Gastroesophageal sphincter (tissue), 4 donors: Measurements from ENCODE around the gene DDX10. TPM values are rescaled to one million over a fixed set of nuclear protein-coding genes. Genes with fewer than 3 reads are reported as not detected.
A peak's percentile ranks its signal among the peaks of the same experiment; 100 is the strongest.

Experiments used
- ATAC-seq: fragments of 150-250 bp; one replicate; pipeline ENCODE4 v1.9.1; 2016; ENCODE audit warnings: mild to moderate bottlenecking, moderate library complexity
- H3K27ac ChIP-seq, 4 donors: fragments of 200-600 bp; sonication (generic) in 3 of 4; 1 replicate in 3 of 4; 2 replicates in 1 of 4; pipeline ENCODE4 v1.5.1; 2016 to 2019
- H3K27me3 ChIP-seq: fragments of 200-600 bp; sonication (generic); one replicate; pipeline ENCODE4 v1.5.1; 2019
- H3K36me3 ChIP-seq, 2 donors: fragments of 200-600 bp; sonication (generic); one replicate each; pipeline ENCODE4 v1.5.1; 2019; ENCODE audit warnings: control low read depth in 1 of 2
- H3K4me1 ChIP-seq, 3 donors: fragments of 200-600 bp; sonication (generic); 1 replicate in 2 of 3; 2 replicates in 1 of 3; pipeline ENCODE4 v1.5.1; 2016 to 2019; ENCODE audit warnings: control low read depth in 2 of 3
- H3K4me3 ChIP-seq, 2 donors: fragments of 200-600 bp; sonication (generic); one replicate each; pipeline ENCODE4 v1.5.1; 2019; ENCODE audit warnings: mild to moderate bottlenecking in 1 of 2, moderate library complexity in 1 of 2
- H3K9me3 ChIP-seq, 3 donors: fragments of 200-600 bp; sonication (generic); one replicate each; pipeline ENCODE4 v1.5.1; 2017 to 2019; ENCODE audit warnings: control low read depth in 2 of 3
- EP300 ChIP-seq: sonication (generic); formaldehyde crosslinking; IDR thresholded peaks from one replicate; pipeline ENCODE4 v1.6.1; 2017; ENCODE audit warnings: antibody characterized with exemption, mild to moderate bottlenecking
- POLR2A ChIP-seq, 2 donors: fragments of 450-650 bp; IDR thresholded peaks; one replicate each; pipeline ENCODE4 v1.6.1; 2017; ENCODE audit warnings: antibody characterized with exemption in 2 of 2, mild to moderate bottlenecking in 2 of 2, moderate library complexity in 1 of 2
- POLR2AphosphoS5 ChIP-seq: sonication (generic); formaldehyde crosslinking; IDR thresholded peaks from one replicate; pipeline ENCODE4 v1.6.1; 2017; ENCODE audit warnings: antibody characterized with exemption
- WGBS, 2 donors: methylation state at CpG; one replicate each; pipeline ENCODE4 v1.1.5; 2018; ENCODE audit warnings: low coverage in 1 of 2; 5-methylcytosine and 5-hydroxymethylcytosine counted together
- total RNA-seq, 4 donors: library from RNA; depleted of rRNA; stranded (reverse); fragments of >200 nt; gene quantifications; one replicate each; pipeline ENCODE4 v1.1.0, GENCODE V29; 2016
- TF ChIP-seq, protein P1 (sequence below), 4 experiments: fragments of 200-600 bp in 2 of 4; fragments of 450-650 bp in 2 of 4; sonication (generic) in 1 of 4; IDR thresholded peaks; one replicate each; pipeline ENCODE4 v1.5.1; 2017 to 2019; ENCODE audit warnings: antibody characterized with exemption in 4 of 4, mild to moderate bottlenecking in 2 of 4, moderate library complexity in 2 of 4

DDX10 gene
- total RNA-seq, 4 donors from 2014 or later = 16.3 to 44.8 (median 22.5) TPM

DNA sequence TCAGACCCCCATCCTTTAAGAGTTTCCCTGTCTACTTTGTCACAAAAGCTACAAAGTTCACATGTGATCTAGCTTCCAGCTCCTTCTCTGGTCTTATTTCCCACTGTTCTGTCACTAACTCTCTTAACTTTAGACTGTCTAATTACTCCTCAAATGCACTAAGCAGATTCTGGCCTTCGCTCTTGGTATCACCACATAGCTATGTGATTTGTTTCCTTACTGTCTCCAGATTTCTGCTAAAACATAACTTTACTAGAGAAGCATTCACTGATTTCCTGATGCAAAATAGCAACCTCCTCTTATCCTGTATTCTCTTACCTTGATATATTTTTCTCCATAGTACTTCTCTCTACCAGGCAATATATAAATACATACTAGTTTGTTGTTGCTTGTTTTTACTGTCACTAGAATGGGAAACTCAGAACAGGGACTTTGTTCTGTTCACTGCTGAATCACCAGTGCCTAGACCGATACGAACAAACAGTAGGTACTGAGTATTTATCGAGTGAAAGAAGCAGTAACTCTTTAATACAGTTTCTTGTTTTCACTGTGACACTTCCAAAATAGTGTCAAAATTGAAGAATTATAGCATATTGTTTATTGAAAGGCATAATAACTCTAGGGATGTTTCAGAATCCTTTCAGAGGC, 205.6 kb downstream of the DDX10 start:
- WGBS, 2 donors = 40 to 58% methylated on average over 4 of the region's 4 CpGs
- TF ChIP-seq, protein P1, sequence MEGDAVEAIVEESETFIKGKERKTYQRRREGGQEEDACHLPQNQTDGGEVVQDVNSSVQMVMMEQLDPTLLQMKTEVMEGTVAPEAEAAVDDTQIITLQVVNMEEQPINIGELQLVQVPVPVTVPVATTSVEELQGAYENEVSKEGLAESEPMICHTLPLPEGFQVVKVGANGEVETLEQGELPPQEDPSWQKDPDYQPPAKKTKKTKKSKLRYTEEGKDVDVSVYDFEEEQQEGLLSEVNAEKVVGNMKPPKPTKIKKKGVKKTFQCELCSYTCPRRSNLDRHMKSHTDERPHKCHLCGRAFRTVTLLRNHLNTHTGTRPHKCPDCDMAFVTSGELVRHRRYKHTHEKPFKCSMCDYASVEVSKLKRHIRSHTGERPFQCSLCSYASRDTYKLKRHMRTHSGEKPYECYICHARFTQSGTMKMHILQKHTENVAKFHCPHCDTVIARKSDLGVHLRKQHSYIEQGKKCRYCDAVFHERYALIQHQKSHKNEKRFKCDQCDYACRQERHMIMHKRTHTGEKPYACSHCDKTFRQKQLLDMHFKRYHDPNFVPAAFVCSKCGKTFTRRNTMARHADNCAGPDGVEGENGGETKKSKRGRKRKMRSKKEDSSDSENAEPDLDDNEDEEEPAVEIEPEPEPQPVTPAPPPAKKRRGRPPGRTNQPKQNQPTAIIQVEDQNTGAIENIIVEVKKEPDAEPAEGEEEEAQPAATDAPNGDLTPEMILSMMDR (IDR thresholded peaks at IDR 0.05) = no peak
- TF ChIP-seq POLR2A (IDR thresholded peaks at IDR 0.05) = no peak
- TF ChIP-seq POLR2AphosphoS5 = no peak
- TF ChIP-seq EP300 = no peak
- H3K27ac ChIP-seq = no peak overlapping the region
- no peaks in the 10 kb centered on the region for H3K36me3 ChIP-seq
- H3K4me1 ChIP-seq = peaks cover 0 to 23% (median 2%) of the 10 kb centered on the region in 3 donors
- no peaks in the 10 kb centered on the region for H3K27me3 ChIP-seq
- H3K9me3 ChIP-seq = no peaks in the 10 kb centered on the region
- no peak for ATAC-seq
- no peak overlapping the region for H3K4me3 ChIP-seq

DNA sequence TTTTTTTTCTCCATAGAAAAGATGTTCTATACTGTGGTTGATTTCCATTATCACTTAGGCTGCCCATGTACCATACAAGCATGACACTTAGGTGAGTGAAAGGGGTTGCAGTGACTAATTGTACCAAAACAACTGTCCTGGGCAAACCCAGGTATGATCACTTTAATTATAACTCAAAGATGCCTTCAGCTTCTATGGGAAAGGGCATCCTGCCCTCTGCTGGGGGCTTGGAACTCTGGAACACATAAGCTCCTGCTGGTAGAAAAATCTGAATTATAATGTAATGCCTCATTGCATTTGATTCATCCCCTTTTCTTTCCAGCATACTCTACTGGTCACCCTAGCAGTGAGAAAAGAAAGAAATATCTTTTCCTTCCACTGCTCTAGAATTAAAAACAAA, 206.3 kb downstream of the DDX10 start:
- no peaks in the 10 kb centered on the region for H3K36me3 ChIP-seq
- no peaks in the 10 kb centered on the region for H3K27me3 ChIP-seq
- H3K9me3 ChIP-seq = no peaks in the 10 kb centered on the region
- H3K4me1 ChIP-seq = peaks cover 0 to 22% (median under 1%) of the 10 kb centered on the region in 3 donors
- no peak for ATAC-seq
- TF ChIP-seq POLR2A (IDR thresholded peaks at IDR 0.05) = no peak
- TF ChIP-seq POLR2AphosphoS5 = no peak
- TF ChIP-seq, protein P1 (IDR thresholded peaks at IDR 0.05) = peak in 3 of 4 experiments; percentile 16 to 45 (median 45)
- no peak for TF ChIP-seq EP300
- H3K4me3 ChIP-seq = no peak overlapping the region
- no peak overlapping the region for H3K27ac ChIP-seq

DNA sequence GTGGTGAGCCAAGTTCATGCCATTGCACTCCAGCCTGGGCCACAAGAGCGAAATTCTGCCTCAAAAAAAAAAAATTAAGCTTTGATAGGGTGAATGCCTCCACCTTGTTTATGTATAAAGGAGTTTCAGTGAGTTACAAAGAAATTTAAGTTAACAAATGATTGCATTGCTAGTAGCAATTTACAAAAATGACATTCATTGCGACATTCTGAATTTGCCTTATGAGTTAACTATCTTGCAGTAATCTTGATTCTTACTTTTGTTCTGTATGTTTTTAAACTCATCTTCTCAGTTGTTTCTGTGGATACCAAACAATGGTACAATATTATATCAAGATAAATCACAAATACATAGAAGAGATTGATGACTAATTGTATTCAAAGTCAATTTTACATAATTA, 207.0 kb downstream of the DDX10 start:
- WGBS, 2 donors = 93 to 95% methylated on average over 2 of the region's 2 CpGs
- Histone ChIP-seq H3K9me3 (no peaks in the 10 kb centered on the region), H3K27ac (no peak overlapping the region), H3K4me3 (no peak overlapping the region), H3K36me3 (no peaks in the 10 kb centered on the region), H3K27me3 (no peaks in the 10 kb centered on the region), H3K4me1 (peaks cover 0 to 15% (median 0%) of the 10 kb centered on the region in 3 donors)
- ATAC-seq = no peak
- TF ChIP-seq, protein P1 (IDR thresholded peaks at IDR 0.05) = no peak
- no peak for TF ChIP-seq POLR2AphosphoS5
- TF ChIP-seq POLR2A (IDR thresholded peaks at IDR 0.05) = no peak

DNA sequence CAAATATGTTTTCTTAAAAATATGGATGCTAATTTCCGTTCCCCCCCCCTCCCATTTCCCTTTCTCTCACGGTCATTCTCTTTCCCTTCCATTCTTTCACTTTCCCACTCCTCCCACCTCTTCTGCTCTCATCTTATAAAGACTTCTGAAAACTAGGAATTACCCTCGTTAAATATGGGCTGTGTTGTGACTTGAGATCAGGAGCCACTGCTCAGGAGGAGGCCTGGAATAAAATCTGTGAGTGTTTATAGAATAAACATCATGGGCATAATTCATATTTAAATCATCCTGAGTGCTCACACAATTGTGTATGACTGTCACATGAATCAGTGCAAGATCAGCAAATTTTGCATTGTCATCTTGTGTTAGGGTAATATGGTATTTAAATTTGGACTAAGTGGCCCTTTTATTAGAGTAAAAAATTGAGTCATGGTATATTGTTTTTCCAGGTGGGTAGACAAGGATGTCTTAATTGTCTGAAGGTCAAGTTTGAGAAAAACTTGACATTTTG, 208.0 kb downstream of the DDX10 start:
- no peak overlapping the region for H3K4me3 ChIP-seq
- H3K27ac ChIP-seq = no peak overlapping the region
- no peak for ATAC-seq
- H3K4me1 ChIP-seq = peaks cover 0 to 13% (median 0%) of the 10 kb centered on the region in 3 donors
- TF ChIP-seq POLR2A (IDR thresholded peaks at IDR 0.05) (no peak), POLR2AphosphoS5 (no peak), EP300 (no peak)
- TF ChIP-seq, protein P1 (IDR thresholded peaks at IDR 0.05) = no peak
- no peaks in the 10 kb centered on the region for H3K9me3 ChIP-seq
- H3K27me3 ChIP-seq = no peaks in the 10 kb centered on the region
- no peaks in the 10 kb centered on the region for H3K36me3 ChIP-seq
- 54 to 67% methylated on average over 1 to 3 of the region's 3 CpGs for WGBS, 2 donors

DNA sequence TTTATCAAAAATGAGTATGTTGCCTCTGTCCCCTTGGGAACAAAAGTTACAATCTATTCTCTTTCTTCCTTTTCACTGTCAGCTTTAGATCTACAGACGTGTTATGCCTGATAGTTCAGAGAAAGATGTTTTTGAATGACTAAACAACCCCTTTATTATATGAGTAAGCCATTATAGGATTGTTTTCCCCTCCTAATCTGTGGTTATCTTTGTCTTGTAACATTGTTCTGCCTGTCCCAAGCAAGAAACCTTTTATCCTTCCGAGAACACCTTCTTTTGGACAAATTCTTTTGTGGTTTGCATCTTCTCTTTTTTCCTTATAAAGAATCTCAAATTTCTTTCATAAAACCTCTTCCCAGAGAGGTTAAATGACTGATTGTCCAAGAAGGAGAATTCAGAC, 208.4 kb downstream of the DDX10 start:
- Histone ChIP-seq H3K4me1 (peaks cover 0 to 13% (median 0%) of the 10 kb centered on the region in 3 donors), H3K4me3 (no peak overlapping the region), H3K27me3 (no peaks in the 10 kb centered on the region), H3K9me3 (no peaks in the 10 kb centered on the region), H3K27ac (no peak overlapping the region), H3K36me3 (no peaks in the 10 kb centered on the region)
- TF ChIP-seq POLR2AphosphoS5 (no peak), EP300 (no peak), POLR2A (IDR thresholded peaks at IDR 0.05) (no peak)
- TF ChIP-seq, protein P1 (IDR thresholded peaks at IDR 0.05) = no peak
- no peak for ATAC-seq
- WGBS, 2 donors = 85 to 92% methylated on average over 2 of the region's 2 CpGs
